ENCODE measurements around the gene FSTL5. TPM values are rescaled to one million over a fixed set of nuclear protein-coding genes. Genes with fewer than 3 reads are reported as not detected.

The FSTL5 gene
- total and polyA plus RNA-seq, 2 donors (not counting 3 experiments of a cell fraction or from before 2014, with no cell fraction given): 1.3 to 1.9 TPM

- Histone ChIP-seq H3K36me3 (ENCODE audit: control insufficient read depth in 2 of 2, extremely low read depth in 1 of 2, insufficient read depth in 2 of 2, low read length in 2 of 2) (no peaks in the 10 kb centered on the region), H3K79me2 (ENCODE audit: control insufficient read depth, insufficient read depth, low read length) (no peaks in the 10 kb centered on the region), H3K27ac (ENCODE audit: insufficient read depth, low read depth, low read length) (no peak overlapping the region), H3K9me1 (replicated peaks; ENCODE audit: control insufficient read depth, extremely low read depth, insufficient read depth, low read length) (no peaks in the 10 kb centered on the region), H3K4me1 (ENCODE audit: control insufficient read depth, extremely low read depth, insufficient read depth, low read length) (no peaks in the 10 kb centered on the region), H4K20me1 (replicated peaks; ENCODE audit: control insufficient read depth, extremely low read depth, insufficient read depth, low read length) (no peaks in the 10 kb centered on the region), H2AFZ (ENCODE audit: low read depth, low read length) (no peak overlapping the region), H3K4me3 (replicated peaks in 1 of 3; ENCODE audit: insufficient read depth in 1 of 3, low read depth in 1 of 3, low read length in 3 of 3) (no peak overlapping the region), H3K9me3 (replicated peaks; ENCODE audit: control insufficient read depth, insufficient read depth, low read length) (no peaks in the 10 kb centered on the region), H3K4me2 (ENCODE audit: insufficient read depth, low read length) (no peak overlapping the region), H3K27me3 (ENCODE audit: control insufficient read depth in 2 of 2, insufficient read depth in 2 of 2, low read length in 2 of 2) (no peaks in the 10 kb centered on the region), H3K9ac (replicated peaks; ENCODE audit: extremely low read depth, insufficient read depth, low read length) (no peak overlapping the region)
- ChIA-PET POLR2A (no interaction called here), CTCF (no interaction called here)
- intact Hi-C loops (cut with micrococcal nuclease) (no loop called here), dilution Hi-C loops (cut with MboI; ENCODE audit: extremely low pct_ligation_motif_present, low sequenced_read_pairs) (no loop called here)
- FAIRE-seq: no peak
- DNase-seq (ENCODE audit: low read depth, low spot score): no peak
- BruUV-seq (replicated peaks): no TSS peak
- no peak for TF ChIP-seq POLR2A (IDR thresholded peaks at IDR 0.05; ENCODE audit: low read depth, low read length)
- TF ChIP-seq, protein P1, sequence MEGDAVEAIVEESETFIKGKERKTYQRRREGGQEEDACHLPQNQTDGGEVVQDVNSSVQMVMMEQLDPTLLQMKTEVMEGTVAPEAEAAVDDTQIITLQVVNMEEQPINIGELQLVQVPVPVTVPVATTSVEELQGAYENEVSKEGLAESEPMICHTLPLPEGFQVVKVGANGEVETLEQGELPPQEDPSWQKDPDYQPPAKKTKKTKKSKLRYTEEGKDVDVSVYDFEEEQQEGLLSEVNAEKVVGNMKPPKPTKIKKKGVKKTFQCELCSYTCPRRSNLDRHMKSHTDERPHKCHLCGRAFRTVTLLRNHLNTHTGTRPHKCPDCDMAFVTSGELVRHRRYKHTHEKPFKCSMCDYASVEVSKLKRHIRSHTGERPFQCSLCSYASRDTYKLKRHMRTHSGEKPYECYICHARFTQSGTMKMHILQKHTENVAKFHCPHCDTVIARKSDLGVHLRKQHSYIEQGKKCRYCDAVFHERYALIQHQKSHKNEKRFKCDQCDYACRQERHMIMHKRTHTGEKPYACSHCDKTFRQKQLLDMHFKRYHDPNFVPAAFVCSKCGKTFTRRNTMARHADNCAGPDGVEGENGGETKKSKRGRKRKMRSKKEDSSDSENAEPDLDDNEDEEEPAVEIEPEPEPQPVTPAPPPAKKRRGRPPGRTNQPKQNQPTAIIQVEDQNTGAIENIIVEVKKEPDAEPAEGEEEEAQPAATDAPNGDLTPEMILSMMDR (IDR thresholded peaks at IDR 0.05; ENCODE audit: extremely low read depth in 1 of 2, insufficient read depth in 1 of 2, low read depth in 1 of 2, low read length in 2 of 2): no peak
- no peak for TF ChIP-seq MAX (IDR thresholded peaks at IDR 0.05; ENCODE audit: insufficient read depth, insufficient read length)
- no peak for TF ChIP-seq MYC (IDR thresholded peaks at IDR 0.05; ENCODE audit: low read depth, low read length)
- TF ChIP-seq JUN (IDR thresholded peaks at IDR 0.05; ENCODE audit: borderline replicate concordance, insufficient read depth, insufficient read length, low read depth): no peak
- TF ChIP-seq GATA2 (IDR thresholded peaks at IDR 0.05; ENCODE audit: insufficient read depth, insufficient read length, low read depth, low read length): no peak
- TF ChIP-seq EZH2 (IDR thresholded peaks at IDR 0.05; ENCODE audit: borderline replicate concordance, low read depth, low read length, severe bottlenecking): no peak
- TF ChIP-seq POLR2AphosphoS5 (IDR thresholded peaks at IDR 0.05; ENCODE audit: insufficient read depth, low read depth, low read length): no peak
- no peak for TF ChIP-seq FOS (IDR thresholded peaks at IDR 0.05; ENCODE audit: borderline replicate concordance, insufficient read depth, low read length)
These were observed 645.9 kb downstream of the FSTL5 start for GRCh38 chr4:161517941-161518340.

Data from endothelial cell of umbilical vein (primary cell).